ENCODE data around the gene C1orf21.

C1orf21 gene

GRCh38 chr1:184552446-184552845 is 165.6 kb downstream of the C1orf21 start:
- TF ChIP-seq CSDC2 (CRISPR knock-in tag; IDR thresholded peaks at IDR 0.05) = no peak
- no peak for TF ChIP-seq SNAI2 (CRISPR knock-in tag; IDR thresholded peaks at IDR 0.05)
- no peak for ATAC-seq

- no peak for ATAC-seq
- no peak for TF ChIP-seq ZNF70 (CRISPR knock-in tag; IDR thresholded peaks at IDR 0.05)
- no peak for TF ChIP-seq CSRNP3 (CRISPR knock-in tag; IDR thresholded peaks at IDR 0.05)
- TF ChIP-seq ESRRG (CRISPR knock-in tag; IDR thresholded peaks at IDR 0.05) = no peak
- TF ChIP-seq, protein P1, sequence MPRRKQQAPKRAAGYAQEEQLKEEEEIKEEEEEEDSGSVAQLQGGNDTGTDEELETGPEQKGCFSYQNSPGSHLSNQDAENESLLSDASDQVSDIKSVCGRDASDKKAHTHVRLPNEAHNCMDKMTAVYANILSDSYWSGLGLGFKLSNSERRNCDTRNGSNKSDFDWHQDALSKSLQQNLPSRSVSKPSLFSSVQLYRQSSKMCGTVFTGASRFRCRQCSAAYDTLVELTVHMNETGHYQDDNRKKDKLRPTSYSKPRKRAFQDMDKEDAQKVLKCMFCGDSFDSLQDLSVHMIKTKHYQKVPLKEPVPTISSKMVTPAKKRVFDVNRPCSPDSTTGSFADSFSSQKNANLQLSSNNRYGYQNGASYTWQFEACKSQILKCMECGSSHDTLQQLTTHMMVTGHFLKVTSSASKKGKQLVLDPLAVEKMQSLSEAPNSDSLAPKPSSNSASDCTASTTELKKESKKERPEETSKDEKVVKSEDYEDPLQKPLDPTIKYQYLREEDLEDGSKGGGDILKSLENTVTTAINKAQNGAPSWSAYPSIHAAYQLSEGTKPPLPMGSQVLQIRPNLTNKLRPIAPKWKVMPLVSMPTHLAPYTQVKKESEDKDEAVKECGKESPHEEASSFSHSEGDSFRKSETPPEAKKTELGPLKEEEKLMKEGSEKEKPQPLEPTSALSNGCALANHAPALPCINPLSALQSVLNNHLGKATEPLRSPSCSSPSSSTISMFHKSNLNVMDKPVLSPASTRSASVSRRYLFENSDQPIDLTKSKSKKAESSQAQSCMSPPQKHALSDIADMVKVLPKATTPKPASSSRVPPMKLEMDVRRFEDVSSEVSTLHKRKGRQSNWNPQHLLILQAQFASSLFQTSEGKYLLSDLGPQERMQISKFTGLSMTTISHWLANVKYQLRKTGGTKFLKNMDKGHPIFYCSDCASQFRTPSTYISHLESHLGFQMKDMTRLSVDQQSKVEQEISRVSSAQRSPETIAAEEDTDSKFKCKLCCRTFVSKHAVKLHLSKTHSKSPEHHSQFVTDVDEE (CRISPR knock-in tag; IDR thresholded peaks at IDR 0.05) = no peak
- no peak for TF ChIP-seq OSR1 (CRISPR knock-in tag; IDR thresholded peaks at IDR 0.05)
- TF ChIP-seq RARB (CRISPR knock-in tag; IDR thresholded peaks at IDR 0.05) = no peak
- no peak for TF ChIP-seq ZNF565 (CRISPR knock-in tag; conservative IDR thresholded peaks at IDR 0.05; ENCODE audit: low read depth)
- TF ChIP-seq ZC3H10 (CRISPR knock-in tag; IDR thresholded peaks at IDR 0.05) = no peak
- no peak for TF ChIP-seq TOX (CRISPR knock-in tag; IDR thresholded peaks at IDR 0.05; ENCODE audit: borderline replicate concordance)
- TF ChIP-seq PPARA (CRISPR knock-in tag; IDR thresholded peaks at IDR 0.05; ENCODE audit: borderline replicate concordance) = no peak
- TF ChIP-seq GLIS3 (CRISPR knock-in tag; IDR thresholded peaks at IDR 0.05) = no peak
- TF ChIP-seq BACH2 (CRISPR knock-in tag; IDR thresholded peaks at IDR 0.05; ENCODE audit: borderline replicate concordance) = no peak
- TF ChIP-seq SNAI2 (CRISPR knock-in tag; IDR thresholded peaks at IDR 0.05) = no peak
- no peak for TF ChIP-seq CSDC2 (CRISPR knock-in tag; IDR thresholded peaks at IDR 0.05)
- TF ChIP-seq TCF4 (CRISPR knock-in tag; IDR thresholded peaks at IDR 0.05; ENCODE audit: borderline replicate concordance) = no peak
- TF ChIP-seq, protein P2, sequence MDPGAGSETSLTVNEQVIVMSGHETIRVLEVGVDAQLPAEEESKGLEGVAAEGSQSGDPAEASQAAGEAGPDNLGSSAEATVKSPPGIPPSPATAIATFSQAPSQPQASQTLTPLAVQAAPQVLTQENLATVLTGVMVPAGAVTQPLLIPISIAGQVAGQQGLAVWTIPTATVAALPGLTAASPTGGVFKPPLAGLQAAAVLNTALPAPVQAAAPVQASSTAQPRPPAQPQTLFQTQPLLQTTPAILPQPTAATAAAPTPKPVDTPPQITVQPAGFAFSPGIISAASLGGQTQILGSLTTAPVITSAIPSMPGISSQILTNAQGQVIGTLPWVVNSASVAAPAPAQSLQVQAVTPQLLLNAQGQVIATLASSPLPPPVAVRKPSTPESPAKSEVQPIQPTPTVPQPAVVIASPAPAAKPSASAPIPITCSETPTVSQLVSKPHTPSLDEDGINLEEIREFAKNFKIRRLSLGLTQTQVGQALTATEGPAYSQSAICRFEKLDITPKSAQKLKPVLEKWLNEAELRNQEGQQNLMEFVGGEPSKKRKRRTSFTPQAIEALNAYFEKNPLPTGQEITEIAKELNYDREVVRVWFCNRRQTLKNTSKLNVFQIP (CRISPR knock-in tag; IDR thresholded peaks at IDR 0.05; ENCODE audit: borderline replicate concordance, low read depth) = no peak
- no peak for TF ChIP-seq PATZ1 (CRISPR knock-in tag; IDR thresholded peaks at IDR 0.05; ENCODE audit: borderline replicate concordance)
- no peak for TF ChIP-seq CREB5 (CRISPR knock-in tag; IDR thresholded peaks at IDR 0.05; ENCODE audit: low read depth)
- TF ChIP-seq ZFP3 (CRISPR knock-in tag; IDR thresholded peaks at IDR 0.05) = no peak
- TF ChIP-seq ZFP30 (CRISPR knock-in tag; IDR thresholded peaks at IDR 0.05) = no peak
These were observed 167.0 kb downstream of the C1orf21 start for GRCh38 chr1:184553845-184554244.

DNA sequence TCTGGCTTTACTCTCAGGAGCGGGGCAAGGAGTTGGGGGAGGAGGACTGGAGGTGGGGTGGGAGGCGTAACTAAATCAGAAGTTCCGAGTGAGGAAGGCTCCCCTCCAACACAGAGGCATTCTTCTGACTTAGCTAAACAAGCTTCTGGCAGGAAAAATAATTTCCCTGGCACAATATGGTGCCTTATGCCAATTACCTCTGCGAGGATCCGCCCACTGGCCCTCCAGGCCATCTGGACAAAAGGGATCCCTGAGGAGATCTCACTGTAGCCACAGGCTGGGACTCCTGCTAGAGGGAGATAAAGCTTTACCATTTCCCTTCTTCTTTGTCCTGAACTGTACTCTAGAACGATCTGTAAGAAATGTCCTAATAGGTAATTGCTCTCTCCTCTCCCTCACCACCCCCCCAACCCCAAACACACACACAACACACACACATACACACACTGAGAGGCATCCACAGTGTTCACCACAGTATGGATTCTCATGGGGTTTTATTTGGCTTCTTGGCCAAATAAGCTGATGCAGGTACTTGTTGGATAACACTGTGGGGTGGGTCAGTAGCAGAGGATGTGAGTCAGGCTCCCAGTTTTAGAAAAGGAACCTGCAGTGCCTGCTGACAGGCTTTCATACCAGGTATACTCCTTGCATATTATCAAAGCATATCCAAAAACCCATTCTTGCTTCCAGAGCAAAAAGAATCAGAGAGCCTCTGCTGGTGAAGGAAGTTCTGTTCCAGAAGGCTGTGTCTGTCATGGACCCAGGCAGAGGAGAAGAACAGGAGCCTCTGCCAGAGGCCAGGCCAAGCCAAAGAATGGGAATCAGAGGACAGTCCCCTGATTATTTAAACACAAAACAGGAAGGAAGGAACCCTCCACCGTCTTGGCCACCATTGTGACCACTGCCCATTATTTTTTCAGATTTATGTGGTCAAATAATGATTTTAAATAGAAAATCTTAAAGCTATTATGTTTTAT is 169.1 kb downstream of the C1orf21 start:
- ATAC-seq = peak; percentile 30; the same call in 2 of the 3 replicates
- TF ChIP-seq, protein P1 (CRISPR knock-in tag; IDR thresholded peaks at IDR 0.05) = no peak
- TF ChIP-seq SNAI2 (CRISPR knock-in tag; IDR thresholded peaks at IDR 0.05) (no peak), GLIS3 (CRISPR knock-in tag; IDR thresholded peaks at IDR 0.05) (no peak), OSR1 (CRISPR knock-in tag; IDR thresholded peaks at IDR 0.05) (no peak), ESRRG (CRISPR knock-in tag; IDR thresholded peaks at IDR 0.05) (no peak), ZC3H10 (CRISPR knock-in tag; IDR thresholded peaks at IDR 0.05) (no peak), PPARA (CRISPR knock-in tag; IDR thresholded peaks at IDR 0.05; ENCODE audit: borderline replicate concordance) (no peak)
